Psoas muscle (tissue), 8 donors: Measurements from ENCODE around the gene GDPGP1. TPM values are rescaled to one million over a fixed set of nuclear protein-coding genes. Genes with fewer than 3 reads are reported as not detected.

Experiments used
- ATAC-seq, 4 donors: fragments of 200-7000 bp; cut with Tn5 transposase; one replicate each; pipeline ENCODE4 v1.9.1; 2020; ENCODE audit warnings: moderate library complexity in 3 of 4, mild to moderate bottlenecking in 2 of 4
- DNase-seq, 2 donors: peaks; one replicate each; pipeline ENCODE4 v3.0.0-alpha.2; 2020
- H3K27ac ChIP-seq: fragments of 200-600 bp; one replicate; pipeline ENCODE4 v1.8.0; 2022
- H3K27me3 ChIP-seq, 3 donors: fragments of 200-600 bp in 1 of 3; one replicate each; pipeline versions ENCODE4 v1.6.1 to v1.8.0; 2013 to 2022; ENCODE audit warnings: low read length in 2 of 3, mild to moderate bottlenecking in 2 of 3, moderate library complexity in 1 of 3; ENCODE audit not compliant: insufficient read depth in 3 of 3
- H3K36me3 ChIP-seq, 2 donors: fragments of 200-600 bp in 1 of 2; one replicate each; pipeline versions ENCODE4 v1.6.1 to v1.8.0; 2013 to 2022; ENCODE audit warnings: low read depth in 1 of 2, mild to moderate bottlenecking in 1 of 2, moderate library complexity in 1 of 2; ENCODE audit not compliant: insufficient read depth in 1 of 2
- H3K4me1 ChIP-seq: fragments of 200-600 bp; one replicate; pipeline ENCODE4 v1.8.0; 2022
- H3K4me3 ChIP-seq: fragments of 200-600 bp; one replicate; pipeline ENCODE4 v1.8.0; 2022; ENCODE audit warnings: mild to moderate bottlenecking
- H3K9me3 ChIP-seq: fragments of 200-600 bp; one replicate; pipeline ENCODE4 v1.8.0; 2022
- CTCF ChIP-seq: fragments of 200-600 bp; IDR thresholded peaks from one replicate; pipeline ENCODE4 v1.8.0; 2022; ENCODE audit warnings: antibody characterized with exemption
- WGBS, 3 donors: extraction: QIAGEN DNeasy Blood & Tissue Kit; methylation state at CpG; one replicate each; pipeline versions ENCODE4 v1.1.6 to v1.1.7; 2013; 5-methylcytosine and 5-hydroxymethylcytosine counted together
- intact Hi-C, 2 donors: fragments of 100-400 bp; cut with DNase I; formaldehyde crosslinking; loops; one replicate each; pipeline versions ENCODE4 v1.11.0 to v1.14.2; 2022
- polyA plus RNA-seq, 3 donors: library from polyadenylated mRNA; stranded (reverse); fragments of 200-250 nt; gene quantifications; one replicate each; pipeline ENCODE4 v1.2.3, GENCODE V29; 2013
- total RNA-seq, 4 donors: library from RNA; stranded (reverse); fragmentation: NEBNext Ultra II Directional in 2 of 4; extraction: Animal tissue kit (Norgen Biotek cat#: 25700) in 2 of 4; gene quantifications; one replicate each; pipeline versions ENCODE4 v1.2.1 to v1.2.4, GENCODE V29; 2021 to 2023
- donor health status: healthy with polysubstance abuse.
- donor health status: DM: no; HTN: no; CAD: no; lungs with moderate emphysema.
- donor health status: Bipolar disorder and iron deficiency.
- donor health status: healthy.
- donor health status: DM: yes; HTN: yes; CAD: no.
- donor health status: DM: no; HTN: no; CAD: no.
- donor health status: DM: no; HTN: no; CAD: no.
- donor health status: DM: yes; HTN: yes; CAD: no.

The GDPGP1 gene
- total and polyA plus RNA-seq, 7 donors: 0.96 to 5.9 (median 3.1) TPM

- Histone ChIP-seq H3K4me3 (no peak overlapping the region), H3K9me3 (no peaks in the 10 kb centered on the region), H3K27ac (no peak overlapping the region), H3K36me3 (peaks cover 0 to 53% of the 10 kb centered on the region in 2 donors), H3K27me3 (no peaks in the 10 kb centered on the region), H3K4me1 (peaks cover 7% of the 10 kb centered on the region)
- ATAC-seq: no peak
- 92 to 96% (median 93%) methylated on average over 22 of the region's 22 CpGs for WGBS, 3 donors
- no peak for TF ChIP-seq CTCF
- intact Hi-C loops: loop anchor here (5.0 to 10.0 kb wide), 3 partner anchors 36 to 479 kb away; no protein-coding TSS in a partner anchor
- DNase-seq: no peak
Observed at GRCh38 chr15:90223441-90224165, 10.4 kb upstream of the GDPGP1 start.

GRCh38 chr15:90225047-90225446, 9.0 kb upstream of the GDPGP1 start:
- H3K27me3 ChIP-seq: no peaks in the 10 kb centered on the region
- peaks cover 10% of the 10 kb centered on the region for H3K4me1 ChIP-seq
- intact Hi-C loops: loop anchor here (5.0 to 10.0 kb wide), 3 partner anchors 320 to 480 kb away; no protein-coding TSS in a partner anchor
- no peak for TF ChIP-seq CTCF
- 92 to 95% (median 94%) methylated on average over 17 of the region's 17 CpGs for WGBS, 3 donors
- ATAC-seq: no peak
- H3K4me3 ChIP-seq: no peak overlapping the region
- no peak overlapping the region for H3K27ac ChIP-seq
- DNase-seq: no peak
- no peaks in the 10 kb centered on the region for H3K9me3 ChIP-seq
- peaks cover 0 to 68% of the 10 kb centered on the region in 2 donors for H3K36me3 ChIP-seq

- TF ChIP-seq CTCF: no peak
- WGBS, 3 donors: 74 to 85% (median 84%) methylated on average over 17 to 18 of the region's 18 CpGs
- intact Hi-C loops: loop anchor here (5.0 to 10.0 kb wide), 3 partner anchors 321 to 481 kb away; no protein-coding TSS in a partner anchor
Observed at GRCh38 chr15:90225504-90226234, 8.3 kb upstream of the GDPGP1 start.

GRCh38 chr15:90227336-90227735, 6.7 kb upstream of the GDPGP1 start:
- Histone ChIP-seq H3K4me1 (peaks cover 23% of the 10 kb centered on the region), H3K9me3 (no peaks in the 10 kb centered on the region), H3K36me3 (peaks cover 4 to 77% of the 10 kb centered on the region in 2 donors), H3K27ac (no peak overlapping the region), H3K27me3 (no peaks in the 10 kb centered on the region), H3K4me3 (no peak overlapping the region)
- DNase-seq (no peak), ATAC-seq (no peak)
- WGBS, 3 donors: 84 to 90% (median 88%) methylated on average over 7 of the region's 7 CpGs
- intact Hi-C loops: loop anchor here (5.0 to 10.0 kb wide), 3 partner anchors 323 to 483 kb away; no protein-coding TSS in a partner anchor
- TF ChIP-seq CTCF: no peak

More at GRCh38 chr15:90225504-90226234, 8.3 kb upstream of the GDPGP1 start:
- no peak for DNase-seq
- H3K27me3 ChIP-seq: no peaks in the 10 kb centered on the region
- H3K9me3 ChIP-seq: no peaks in the 10 kb centered on the region
- H3K27ac ChIP-seq: no peak overlapping the region
- no peak overlapping the region for H3K4me3 ChIP-seq
- peaks cover 16% of the 10 kb centered on the region for H3K4me1 ChIP-seq
- ATAC-seq: no peak
- peaks cover 3 to 74% of the 10 kb centered on the region in 2 donors for H3K36me3 ChIP-seq
